GM13976 (cell line): ENCODE data around the gene B3GNT9.
"Not testable (repeated sequence)": the region's sequence is repeated elsewhere in the genome, so short reads cannot be mapped to it uniquely, and the experiment has no call there.

Experiments used
- DNase-seq: peaks from one replicate; pipeline ENCODE4 v3.0.0; 2012; ENCODE audit warnings: low spot score
- CTCF ChIP-seq: IDR thresholded peaks from 2 replicates; pipeline ENCODE4 v1.5.1; 2012; ENCODE audit warnings: borderline replicate concordance, mild to moderate bottlenecking; ENCODE audit not compliant: insufficient read depth; ENCODE audit errors: extremely low read depth, missing control alignments, control extremely low read depth
- in situ Hi-C: fragments of 300-500 bp; cut with MboI; formaldehyde crosslinking; loops from one replicate; pipeline ENCODE4 v1.12.0; 2022; ENCODE audit warnings: low sequenced_read_pairs, mixed read lengths, inconsistent platforms; ENCODE audit not compliant: unreplicated experiment

The B3GNT9 gene

DNA sequence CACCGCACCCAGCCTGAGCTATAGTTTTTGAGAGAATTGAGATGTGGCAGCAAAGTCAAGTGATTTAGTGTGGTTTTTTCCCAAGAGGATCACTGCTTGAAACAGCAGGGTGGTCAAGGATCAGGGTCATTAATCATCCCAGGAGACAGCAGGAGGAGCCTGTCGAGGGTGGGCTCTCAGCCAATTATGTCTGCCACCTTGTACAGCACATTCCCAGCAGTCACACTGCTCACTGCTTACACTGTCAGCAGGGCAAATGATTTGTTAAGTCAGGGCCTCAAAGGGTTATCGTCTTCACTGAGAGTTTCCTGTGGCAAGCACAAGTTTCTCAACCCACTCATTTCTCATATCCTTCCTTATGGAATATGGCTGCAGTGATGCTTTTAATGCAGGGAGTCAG, 13.2 kb downstream of the B3GNT9 start:
- TF ChIP-seq CTCF: no peak
- DNase-seq: no peak
- in situ Hi-C loops: no loop called here

GRCh38 chr16:67129422-67129821, 21.4 kb downstream of the B3GNT9 start:
- no peak for DNase-seq
- no peak for TF ChIP-seq CTCF
- in situ Hi-C loops: no loop called here

DNA sequence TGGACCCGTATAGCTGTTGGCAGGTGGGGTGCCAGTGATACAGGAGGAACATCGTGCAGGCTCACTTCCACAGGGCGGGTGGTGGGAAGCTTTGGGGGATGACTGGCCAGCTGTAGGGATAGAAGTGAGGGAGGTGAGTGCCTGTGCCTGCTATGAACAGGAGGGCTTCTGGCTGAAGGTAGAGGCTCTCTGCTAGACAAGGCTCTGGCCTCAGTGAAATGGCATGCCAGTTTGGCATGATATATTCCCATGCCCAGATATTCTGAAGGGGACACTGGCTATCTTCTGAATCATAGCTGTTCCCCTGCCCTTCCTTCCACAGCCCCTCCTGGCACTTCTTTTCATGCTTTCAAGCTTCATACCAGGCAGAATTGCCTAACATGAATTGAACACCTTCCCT, 21.9 kb downstream of the B3GNT9 start:
- in situ Hi-C loops: no loop called here
- TF ChIP-seq CTCF: no peak
- no peak for DNase-seq

- no peak for DNase-seq
- no peak for TF ChIP-seq CTCF
- in situ Hi-C loops: no loop called here
Measured at GRCh38 chr16:67128417-67128816, 22.4 kb downstream of the B3GNT9 start.

DNA sequence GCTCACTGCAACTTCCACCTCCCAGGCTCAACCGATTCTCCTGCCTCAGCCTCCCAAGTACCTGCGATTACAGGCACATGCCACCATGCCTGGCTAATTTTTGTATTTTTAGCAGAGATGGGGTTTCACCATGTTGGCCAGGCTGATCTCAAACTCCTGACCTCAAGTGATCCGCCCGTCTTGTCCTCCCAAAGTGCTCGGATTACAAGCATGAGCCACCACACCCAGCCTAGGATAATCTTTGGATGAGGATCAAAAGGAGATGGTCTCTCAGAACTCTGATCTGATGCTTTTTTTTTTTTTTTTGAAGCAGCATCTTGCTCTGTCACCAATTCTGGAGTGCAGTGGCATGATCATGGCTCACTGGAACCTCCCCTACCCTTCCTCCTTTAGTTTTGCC, 28.0 kb downstream of the B3GNT9 start:
- in situ Hi-C loops, DNase-seq: not testable (repeated sequence)

DNA sequence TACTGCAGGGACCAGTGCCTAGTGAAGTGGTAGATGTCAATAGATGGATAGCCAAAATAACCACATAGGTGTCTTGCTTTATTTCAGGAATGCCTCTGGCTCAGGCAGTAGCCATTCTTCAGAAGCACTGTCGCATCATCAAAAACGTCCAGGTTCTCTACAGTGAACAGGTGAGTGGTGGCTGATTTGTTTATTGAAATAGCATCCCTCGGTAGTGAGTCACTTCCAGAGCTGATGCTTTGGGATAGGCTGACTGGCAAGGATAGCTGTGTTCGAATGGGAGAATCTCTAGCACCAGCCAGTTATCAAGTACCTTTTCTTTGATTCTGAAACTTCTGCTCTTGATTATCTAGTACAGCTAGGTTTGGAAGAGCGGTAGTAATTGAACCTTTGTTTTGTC, 30.8 kb downstream of the B3GNT9 start:
- no peak for DNase-seq
- in situ Hi-C loops: no loop called here

GRCh38 chr16:67117716-67118115, 33.1 kb downstream of the B3GNT9 start:
- in situ Hi-C loops: no loop called here
- no peak for DNase-seq
- TF ChIP-seq CTCF: no peak

More for the DNA sequence above, 30.8 kb downstream of the B3GNT9 start:
- no peak for TF ChIP-seq CTCF
